Fibroblast of the aortic adventitia (primary cell): ENCODE measurements around the gene DCDC2C. TPM values are rescaled to one million over a fixed set of nuclear protein-coding genes. Genes with fewer than 3 reads are reported as not detected.

Experiments used
- DNase-seq: peaks from one replicate; pipeline ENCODE4 v3.0.0-alpha.2; 2010; ENCODE audit warnings: low read depth
- H3K4me3 ChIP-seq: 2 replicates; pipeline ENCODE4 v1.5.1; 2011; ENCODE audit warnings: low read depth, mild to moderate bottlenecking, control low read depth, low read length, moderate library complexity
- total RNA-seq: library from RNA; depleted of rRNA; stranded (reverse); fragments of >200 nt; gene quantifications from 2 replicates; pipeline ENCODE4 v1.2.3, GENCODE V29; 2012; ENCODE audit warnings: low replicate concordance
- TF ChIP-seq, protein P1 (sequence below): IDR thresholded peaks from 2 replicates; pipeline ENCODE4 v1.5.1; 2011; ENCODE audit warnings: mild to moderate bottlenecking, low read length, control low read depth, inconsistent platforms; ENCODE audit not compliant: insufficient read depth

Gene DCDC2C
- total RNA-seq, 1 donor, result not detected

DNA sequence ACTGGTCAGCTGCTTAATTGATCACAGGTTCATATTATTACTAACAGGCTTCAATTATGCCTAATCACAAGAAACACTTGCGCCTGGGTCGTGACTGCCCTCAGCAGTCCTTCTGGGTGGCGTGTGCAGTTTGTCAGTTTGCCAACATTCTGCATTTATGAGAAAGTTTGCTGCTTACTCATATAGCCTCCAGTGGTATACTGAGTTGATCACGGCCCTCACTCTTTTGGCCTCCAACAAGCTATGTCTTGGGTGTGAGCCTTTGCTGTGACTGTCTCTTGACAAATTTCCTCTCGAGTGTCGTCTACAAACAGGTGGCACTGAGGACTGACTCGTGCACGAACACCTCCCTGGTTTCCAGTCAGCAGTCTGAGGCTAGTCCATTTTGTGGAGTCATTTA is 27.3 kb downstream of the DCDC2C start:
- DNase-seq, result no peak

DNA sequence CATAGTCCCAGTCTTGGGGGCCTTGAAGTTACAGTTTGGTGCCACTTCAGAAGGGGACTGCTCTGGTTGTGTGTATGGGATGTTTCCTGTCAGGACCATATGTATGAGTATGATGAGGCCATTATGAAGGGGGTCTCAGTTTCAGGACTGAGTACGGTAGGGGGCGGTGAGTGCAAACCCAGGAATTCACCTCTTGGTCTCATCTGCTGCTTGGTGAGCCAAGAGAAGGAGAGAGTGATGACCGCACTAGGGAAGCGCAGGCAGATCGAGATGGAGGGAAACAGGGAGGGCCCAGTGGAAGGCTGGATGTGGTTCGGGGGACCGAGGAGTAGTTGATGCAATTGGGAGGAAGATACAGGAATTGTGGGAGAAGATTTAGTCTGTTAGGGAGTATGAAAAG is 28.5 kb downstream of the DCDC2C start:
- DNase-seq, result no peak
- TF ChIP-seq, protein P1, sequence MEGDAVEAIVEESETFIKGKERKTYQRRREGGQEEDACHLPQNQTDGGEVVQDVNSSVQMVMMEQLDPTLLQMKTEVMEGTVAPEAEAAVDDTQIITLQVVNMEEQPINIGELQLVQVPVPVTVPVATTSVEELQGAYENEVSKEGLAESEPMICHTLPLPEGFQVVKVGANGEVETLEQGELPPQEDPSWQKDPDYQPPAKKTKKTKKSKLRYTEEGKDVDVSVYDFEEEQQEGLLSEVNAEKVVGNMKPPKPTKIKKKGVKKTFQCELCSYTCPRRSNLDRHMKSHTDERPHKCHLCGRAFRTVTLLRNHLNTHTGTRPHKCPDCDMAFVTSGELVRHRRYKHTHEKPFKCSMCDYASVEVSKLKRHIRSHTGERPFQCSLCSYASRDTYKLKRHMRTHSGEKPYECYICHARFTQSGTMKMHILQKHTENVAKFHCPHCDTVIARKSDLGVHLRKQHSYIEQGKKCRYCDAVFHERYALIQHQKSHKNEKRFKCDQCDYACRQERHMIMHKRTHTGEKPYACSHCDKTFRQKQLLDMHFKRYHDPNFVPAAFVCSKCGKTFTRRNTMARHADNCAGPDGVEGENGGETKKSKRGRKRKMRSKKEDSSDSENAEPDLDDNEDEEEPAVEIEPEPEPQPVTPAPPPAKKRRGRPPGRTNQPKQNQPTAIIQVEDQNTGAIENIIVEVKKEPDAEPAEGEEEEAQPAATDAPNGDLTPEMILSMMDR, result no peak
- no peak overlapping the region for H3K4me3 ChIP-seq

More for the DNA sequence above, 27.3 kb downstream of the DCDC2C start:
- TF ChIP-seq, protein P1, result no peak
- H3K4me3 ChIP-seq, result no peak overlapping the region

DNA sequence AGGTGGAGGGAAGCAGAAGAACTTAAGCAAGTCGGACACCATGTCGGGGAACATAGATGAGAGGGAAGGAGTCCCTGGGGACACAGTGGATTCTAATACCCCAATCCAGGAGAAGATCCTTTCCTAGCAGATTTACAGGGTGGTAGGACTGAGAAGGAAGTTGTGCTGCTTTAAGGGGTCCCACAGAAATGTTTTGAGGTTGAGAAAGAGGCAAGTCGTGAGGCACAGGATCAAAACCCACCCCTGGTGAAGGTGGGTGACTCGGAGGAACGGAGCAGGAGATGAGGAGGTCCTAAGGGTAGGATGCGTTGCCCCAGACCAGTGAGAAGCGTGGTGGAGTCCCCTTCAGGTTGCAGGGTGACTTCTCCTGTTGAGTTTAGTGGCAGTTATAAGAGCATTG is 32.7 kb downstream of the DCDC2C start:
- TF ChIP-seq, protein P1, result no peak
- no peak for DNase-seq
- H3K4me3 ChIP-seq, result no peak overlapping the region

DNA sequence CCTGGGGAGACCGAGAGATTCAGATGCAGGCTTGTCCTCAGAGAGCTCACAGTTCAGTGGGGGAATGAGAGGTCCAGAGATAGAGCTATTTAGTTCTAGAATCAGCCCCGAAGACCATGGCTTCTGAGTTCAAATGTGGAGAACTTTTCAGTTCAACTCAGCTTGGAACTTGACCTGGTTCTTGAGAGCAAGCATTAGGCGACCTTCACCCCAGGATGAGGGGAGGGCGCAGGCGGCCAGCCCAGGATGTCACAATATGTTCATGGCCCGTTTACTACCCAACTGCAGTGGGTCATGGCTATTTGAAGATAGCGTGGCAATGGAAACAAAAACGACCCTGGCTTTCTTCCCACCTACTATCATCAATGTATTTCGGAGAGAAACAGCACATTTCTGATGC is 33.8 kb downstream of the DCDC2C start:
- no peak overlapping the region for H3K4me3 ChIP-seq
- TF ChIP-seq, protein P1, result no peak
- no peak for DNase-seq

DNA sequence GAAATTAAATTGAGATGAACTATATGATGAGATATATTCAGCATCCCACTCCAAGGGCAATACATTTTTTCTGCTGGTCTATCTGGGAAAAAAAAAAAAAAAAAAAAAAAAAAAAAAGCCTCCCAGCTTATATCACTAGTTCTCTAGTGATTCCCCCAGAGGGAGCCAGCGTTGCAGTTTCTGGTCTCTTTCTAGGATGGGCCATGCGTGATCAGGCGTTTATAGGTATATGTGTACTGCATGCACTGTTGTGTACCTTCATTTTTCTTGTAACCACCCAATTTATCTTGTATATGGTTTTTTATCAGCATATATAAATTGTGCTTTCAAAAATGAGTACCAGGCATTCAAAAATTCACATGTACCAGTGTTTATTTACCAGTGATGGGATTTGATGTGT is 35.1 kb downstream of the DCDC2C start:
- TF ChIP-seq, protein P1, result no peak
- DNase-seq, result no peak
- no peak overlapping the region for H3K4me3 ChIP-seq

DNA sequence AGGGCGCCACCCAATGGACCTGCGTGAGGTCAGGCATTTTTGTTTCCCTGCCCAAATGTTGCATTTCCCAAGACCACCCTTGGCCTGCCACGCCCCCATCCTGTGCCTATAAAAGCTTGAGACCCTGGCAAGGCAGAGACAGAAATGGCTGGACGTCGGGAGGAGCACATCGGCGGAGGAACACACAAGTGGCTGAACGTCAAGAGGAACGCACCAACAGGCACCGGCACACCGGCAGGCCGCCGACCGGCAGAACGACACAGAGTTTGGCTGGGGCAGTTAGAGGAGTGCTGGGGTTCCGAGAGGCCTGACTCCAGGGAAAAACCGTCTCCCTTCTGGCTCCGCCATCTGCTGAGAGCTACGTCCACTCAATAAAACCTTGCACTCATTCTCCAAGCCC is 35.9 kb downstream of the DCDC2C start:
- no peak overlapping the region for H3K4me3 ChIP-seq
- TF ChIP-seq, protein P1, result no peak
- no peak for DNase-seq

DNA sequence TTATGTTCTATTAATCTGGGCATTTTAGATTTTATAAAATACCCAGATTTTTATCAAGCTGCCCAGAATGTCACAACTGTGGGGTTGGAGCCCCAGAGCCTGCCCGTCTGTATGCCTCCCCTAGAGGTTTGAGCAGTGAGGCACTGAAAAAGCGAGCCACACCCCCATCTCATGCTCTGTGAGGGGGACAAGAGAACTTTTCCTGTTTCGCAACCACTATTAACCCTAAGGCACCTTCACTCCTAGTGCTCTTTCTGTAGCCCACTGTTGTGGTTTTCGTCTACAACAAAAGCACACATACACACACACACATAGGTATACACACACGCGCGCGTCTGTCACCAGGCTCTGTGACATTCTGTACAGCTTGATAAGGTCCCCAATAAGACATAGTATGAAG is 38.0 kb downstream of the DCDC2C start:
- TF ChIP-seq, protein P1, result no peak
- no peak for DNase-seq
- no peak overlapping the region for H3K4me3 ChIP-seq
